ENCODE data around the gene TTBK1.

- TF ChIP-seq CTCF (IDR thresholded peaks at IDR 0.05) = no peak
- TF ChIP-seq EZH2 (IDR thresholded peaks at IDR 0.05; ENCODE audit: borderline replicate concordance, insufficient read depth, low read depth, low read length, poor library complexity, severe bottlenecking) = no peak
These were observed 43.4 kb upstream of the TTBK1 start for GRCh38 chr6:43199912-43200311.

Data from B cell (primary cell).